IPS DF 19.7 (cell line): ENCODE data around the gene ZCCHC17.
"Not testable (repeated sequence)": the region's sequence is repeated elsewhere in the genome, so short reads cannot be mapped to it uniquely, and the experiment has no call there.

Experiments
- DNase-seq: peaks from one replicate; pipeline ENCODE4 v3.0.0-alpha.2; 2013; ENCODE audit warnings: low read depth, low spot score

Gene ZCCHC17, protein sequence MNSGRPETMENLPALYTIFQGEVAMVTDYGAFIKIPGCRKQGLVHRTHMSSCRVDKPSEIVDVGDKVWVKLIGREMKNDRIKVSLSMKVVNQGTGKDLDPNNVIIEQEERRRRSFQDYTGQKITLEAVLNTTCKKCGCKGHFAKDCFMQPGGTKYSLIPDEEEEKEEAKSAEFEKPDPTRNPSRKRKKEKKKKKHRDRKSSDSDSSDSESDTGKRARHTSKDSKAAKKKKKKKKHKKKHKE

GRCh38 chr1:31296486-31297276 is at the start of gene ZCCHC17, which contains the start of gene SNRNP40:
TSS of gene ZCCHC17 (plus strand) at chr1:31297032. CDS start at chr1:31310099, 13,067 bp downstream.
TSS of gene SNRNP40 (minus strand) at chr1:31296788. CDS start at chr1:31296751, 37 bp downstream.
- peak; percentile 99 for DNase-seq

DNA sequence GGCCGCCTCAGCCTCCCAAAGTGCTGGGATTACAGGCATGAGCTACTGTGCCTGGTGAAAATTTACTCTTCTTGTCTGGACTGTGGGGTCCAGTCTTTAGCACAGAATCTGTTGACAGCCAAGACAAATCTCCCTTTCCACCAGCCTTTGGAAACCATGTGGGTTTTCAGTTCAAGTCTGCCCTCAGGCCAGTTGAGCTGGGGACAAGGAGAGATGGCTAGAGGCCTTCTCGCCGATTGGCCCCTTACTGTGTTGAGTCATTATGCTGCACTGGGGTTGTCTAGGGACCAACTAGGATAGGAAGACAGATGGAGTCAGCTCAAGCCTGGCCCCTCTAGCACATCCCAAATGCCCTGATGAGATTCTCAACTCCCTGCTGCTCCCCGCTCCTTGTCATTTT is 48.6 kb upstream of the ZCCHC17 start:
- no peak for DNase-seq

GRCh38 chr1:31249854-31250253 is 47.0 kb upstream of the ZCCHC17 start:
- no peak for DNase-seq

DNA sequence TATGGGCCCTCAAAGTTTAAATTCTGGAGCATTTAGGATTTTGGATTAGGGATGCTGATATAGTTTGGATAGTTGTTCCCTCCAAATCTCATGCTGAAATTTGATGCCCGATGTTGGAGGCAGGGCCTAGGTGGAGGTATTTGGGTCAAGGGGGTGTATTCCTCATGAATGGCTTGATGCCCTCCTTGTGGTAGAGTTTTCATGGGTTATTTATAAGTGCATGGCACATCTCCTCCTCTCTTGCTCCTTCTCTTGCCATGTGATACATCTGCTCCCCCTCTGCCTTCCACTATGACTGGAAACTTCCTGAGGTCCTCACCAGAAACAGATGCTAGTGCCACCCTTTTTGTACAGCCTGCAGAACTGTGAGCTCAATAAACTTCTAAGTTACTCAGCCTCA is 39.6 kb upstream of the ZCCHC17 start:
- DNase-seq, result no peak

- no peak for DNase-seq
Measured at GRCh38 chr1:31258581-31258980, 38.3 kb upstream of the ZCCHC17 start.

DNA sequence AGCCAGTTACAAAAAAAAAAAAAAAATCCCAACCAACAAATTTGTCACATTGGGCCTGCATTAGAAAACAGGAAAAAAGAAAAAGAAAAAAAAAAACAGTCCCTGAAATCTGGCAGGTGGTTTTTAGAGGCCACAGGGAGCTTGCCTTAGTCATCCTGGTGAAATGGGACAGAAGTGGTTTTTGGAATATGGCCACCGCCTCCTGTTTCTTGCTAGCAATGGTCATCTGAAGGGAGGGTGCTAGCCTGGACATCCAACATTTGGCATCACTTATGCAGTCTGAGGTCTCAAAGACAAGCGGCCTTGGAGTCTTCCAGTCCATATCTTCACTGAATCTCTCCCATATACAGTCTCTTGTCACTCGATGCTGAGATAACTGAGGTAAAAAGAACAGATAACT is 37.1 kb upstream of the ZCCHC17 start:
- DNase-seq, result no peak

GRCh38 chr1:31261916-31262315 is 34.9 kb upstream of the ZCCHC17 start:
- no peak for DNase-seq

DNA sequence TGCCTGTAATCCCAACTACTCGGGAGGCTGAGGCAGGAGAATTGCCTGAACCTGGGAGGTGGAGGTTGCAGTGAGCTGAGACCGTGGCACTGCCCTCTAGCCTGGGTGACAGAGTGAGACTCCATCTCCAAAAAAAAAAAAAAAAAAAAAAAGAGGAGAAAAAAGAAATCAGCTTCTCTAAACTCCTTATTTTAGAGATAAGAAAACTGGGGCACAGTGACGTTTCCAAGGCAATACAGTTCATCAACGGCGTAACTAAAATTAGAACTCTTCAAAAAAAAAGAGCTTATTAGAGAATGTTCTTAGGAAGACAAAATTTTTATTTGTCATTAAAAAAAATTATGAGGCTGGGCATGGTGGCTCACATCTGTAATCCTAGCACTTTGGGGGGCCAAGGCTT is 34.4 kb upstream of the ZCCHC17 start:
- DNase-seq, result not testable (repeated sequence)

- DNase-seq, result no peak
Measured at GRCh38 chr1:31263408-31263807, 33.4 kb upstream of the ZCCHC17 start.

DNA sequence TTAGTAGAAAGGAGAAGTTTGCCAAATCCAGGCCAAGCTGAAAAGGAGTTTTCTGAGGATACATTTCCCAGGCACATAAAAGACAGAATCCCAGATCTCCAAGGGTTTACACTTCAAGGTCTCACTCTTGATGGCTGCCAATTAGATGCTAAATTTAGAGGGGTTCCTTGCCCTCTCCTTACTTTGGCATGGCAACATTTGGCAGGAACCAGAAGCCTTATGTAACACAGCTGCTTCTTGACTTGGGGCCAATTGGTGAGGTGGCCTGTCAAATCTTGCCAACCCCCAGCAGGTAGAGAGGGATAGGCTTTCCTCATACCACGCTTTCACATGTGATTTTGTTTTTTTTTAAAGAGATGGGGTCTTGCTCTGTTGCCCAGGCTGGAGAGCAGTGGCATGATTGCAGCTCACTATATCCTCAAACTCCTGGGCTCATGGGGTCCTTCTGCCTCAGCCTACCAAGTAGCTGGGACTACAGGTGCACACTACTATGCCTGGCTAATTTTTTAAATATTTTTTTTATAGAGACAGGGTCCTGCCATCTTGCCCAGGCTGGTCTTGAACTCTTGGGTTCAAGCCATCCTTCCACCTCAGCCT is 31.9 kb upstream of the ZCCHC17 start:
- DNase-seq, result no peak

DNA sequence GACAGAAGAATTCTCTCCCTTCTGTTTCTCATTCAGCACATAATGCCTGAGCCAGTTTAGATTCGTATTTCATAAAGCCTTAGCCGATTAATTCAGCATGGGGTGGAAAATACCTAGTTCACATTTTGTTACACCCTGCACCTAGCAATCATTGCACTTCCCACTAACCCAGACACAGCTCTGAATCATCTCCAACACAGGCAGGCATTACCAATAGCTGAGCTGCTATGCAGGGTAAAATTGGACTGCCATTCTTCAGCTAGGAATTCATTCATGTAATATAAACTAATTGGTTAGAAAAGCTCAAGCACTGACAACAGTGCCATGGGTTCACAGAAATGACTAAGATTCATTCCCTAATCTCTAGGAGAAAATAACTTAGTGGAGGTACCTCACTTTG is 30.3 kb upstream of the ZCCHC17 start:
- no peak for DNase-seq

GRCh38 chr1:31272369-31272768 is 24.5 kb upstream of the ZCCHC17 start:
- DNase-seq, result no peak

DNA sequence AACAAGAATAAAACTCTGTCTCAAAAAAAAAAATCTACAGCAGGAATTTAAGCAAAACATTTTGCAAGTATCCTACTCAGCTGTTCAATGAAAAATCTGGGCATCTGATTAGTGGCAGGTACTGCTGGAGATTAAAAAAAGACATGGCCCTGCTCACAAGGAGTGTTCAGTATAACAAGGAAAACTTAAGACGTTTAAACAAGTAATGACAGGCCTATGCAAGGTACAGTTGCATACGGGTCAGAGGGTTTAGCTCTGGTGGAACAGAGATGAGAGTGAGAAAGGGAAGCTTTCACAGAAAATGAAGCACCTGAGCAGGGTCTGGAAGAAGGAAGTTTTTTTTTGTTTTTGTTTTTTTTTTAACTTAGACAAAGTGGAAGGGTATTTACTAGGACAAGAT is 23.2 kb upstream of the ZCCHC17 start:
- DNase-seq, result no peak

DNA sequence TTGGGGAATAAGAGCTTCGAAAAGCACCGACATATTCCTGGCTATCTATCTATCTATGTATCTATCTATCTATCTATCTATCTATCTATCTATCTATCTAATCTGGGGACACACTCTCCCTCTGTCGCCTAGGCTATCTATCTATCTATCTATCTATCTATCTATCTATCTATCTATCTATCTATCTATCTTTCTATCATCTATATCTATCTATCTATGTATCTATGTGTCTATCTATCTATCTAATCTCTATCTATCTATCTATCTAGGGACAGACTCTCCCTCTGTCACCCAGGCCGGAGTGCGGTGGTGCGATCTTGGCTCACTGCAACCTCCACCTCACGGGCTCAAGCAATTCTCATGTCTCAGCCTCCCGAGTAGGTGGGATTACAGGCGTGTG is 14.4 kb upstream of the ZCCHC17 start:
- not testable (repeated sequence) for DNase-seq

DNA sequence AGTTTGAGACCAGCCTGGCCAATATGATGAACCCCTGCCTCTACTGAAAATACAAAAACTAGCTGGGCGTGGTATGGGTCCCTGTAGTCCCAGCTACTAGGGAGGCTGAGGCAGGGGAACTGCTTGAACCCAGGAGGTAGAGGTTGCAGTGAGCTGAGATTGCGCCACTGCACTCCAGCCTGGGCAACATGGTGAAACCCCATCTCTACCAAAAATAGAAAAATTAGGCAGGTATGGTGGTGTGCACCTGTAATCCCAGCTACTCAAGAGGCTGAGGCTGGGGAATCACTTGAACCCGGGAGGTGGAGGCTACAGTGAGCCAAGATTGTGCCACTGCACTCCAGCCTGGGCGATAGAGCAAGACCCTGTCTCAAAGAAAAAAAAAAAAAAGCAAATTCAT is 9.0 kb upstream of the ZCCHC17 start:
- DNase-seq, result not testable (repeated sequence)

GRCh38 chr1:31289021-31289420 is 7.8 kb upstream of the ZCCHC17 start:
- DNase-seq, result no peak

- DNase-seq, result no peak
Measured at GRCh38 chr1:31295874-31296485, 852 bp upstream of the ZCCHC17 start.

DNA sequence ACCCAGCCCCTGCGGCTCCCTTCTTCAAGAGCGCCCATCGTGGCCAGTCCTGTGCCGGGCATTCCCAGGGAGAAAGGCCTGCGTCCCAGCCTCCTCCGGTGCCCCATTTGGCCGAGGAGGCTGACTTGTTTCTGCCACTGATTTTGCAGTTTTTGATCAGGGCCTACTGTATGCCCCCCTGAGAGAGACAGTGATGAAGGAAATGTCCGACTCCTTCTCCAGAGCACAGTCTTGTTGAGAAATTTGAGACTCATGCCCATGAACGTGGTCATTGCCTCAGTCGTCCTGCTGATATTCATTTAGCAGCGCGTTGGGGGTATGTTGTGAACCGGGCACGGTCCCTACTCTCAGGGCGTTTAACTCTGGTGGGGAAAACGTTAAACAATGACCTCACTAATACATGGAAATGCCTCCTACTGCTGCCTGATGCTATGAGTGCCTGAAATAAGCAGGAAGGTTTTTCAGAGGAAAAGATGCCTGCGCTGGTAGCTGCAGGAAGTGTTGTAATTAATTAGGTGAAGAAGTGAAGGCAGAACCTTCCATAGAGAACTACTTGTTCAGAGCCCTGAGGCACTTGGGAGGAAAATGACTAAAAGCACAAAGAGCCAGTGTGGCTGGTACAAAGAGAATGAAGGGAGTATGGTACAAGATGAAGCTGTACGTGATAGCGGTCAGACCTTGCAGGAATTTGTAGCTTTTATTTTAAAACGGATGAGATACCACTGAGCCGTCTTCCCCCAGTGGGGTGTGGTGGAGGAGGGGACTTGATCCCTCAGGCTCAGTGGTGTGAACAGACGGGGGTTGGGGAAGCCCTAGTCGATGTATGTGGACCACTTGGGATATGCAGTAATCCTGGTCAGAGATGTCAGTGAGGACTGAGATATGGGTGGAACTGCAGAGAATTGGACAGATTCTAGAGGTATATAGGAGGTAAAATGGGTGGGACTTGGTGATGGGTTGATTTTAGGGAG is 730 bp downstream of the ZCCHC17 start:
- DNase-seq, result no peak

GRCh38 chr1:31299365-31299764 is 2.5 kb downstream of the ZCCHC17 start:
- DNase-seq, result no peak

GRCh38 chr1:31300193-31300592 is 3.4 kb downstream of the ZCCHC17 start:
- DNase-seq, result no peak
